OCI-LY7 (cell line): Measurements from ENCODE around the gene CTSH.

Source experiments
- EZH2phosphoT487 ChIP-seq: fragments of 200-600 bp; sonication (generic); IDR thresholded peaks from 2 replicates; pipeline ENCODE4 v1.6.1; 2018; ENCODE audit warnings: low read depth, borderline replicate concordance, mild to moderate bottlenecking, mixed run types, antibody characterized with exemption, low read length, moderate library complexity, mixed read lengths
- TF ChIP-seq, protein P1 (sequence below): fragments of 200-600 bp; sonication (generic); conservative IDR thresholded peaks from 2 replicates; pipeline ENCODE4 v1.5.1; 2014; ENCODE audit warnings: mild to moderate bottlenecking, antibody characterized with exemption, low read length, moderate library complexity, mixed read lengths

DNA sequence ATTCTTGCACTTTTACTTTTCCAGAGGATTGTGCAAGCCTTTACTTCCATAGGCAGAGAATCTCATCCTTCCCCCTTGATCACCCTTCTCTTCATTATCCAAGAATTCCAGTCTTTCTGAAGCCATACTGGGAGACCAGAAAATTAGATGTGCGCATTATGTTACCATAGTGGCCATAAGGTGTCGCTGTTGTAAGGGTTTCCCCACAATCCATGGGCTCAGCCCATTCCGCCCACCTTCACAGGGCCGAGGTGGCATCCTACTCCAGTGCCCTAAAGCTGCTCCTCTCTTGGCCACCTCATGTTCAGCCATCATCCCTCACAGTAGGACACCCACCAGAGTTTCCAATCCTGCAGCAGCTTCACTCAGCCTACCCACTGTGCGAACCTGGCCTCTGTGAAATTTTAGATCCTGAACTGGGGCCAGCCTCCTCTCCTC, 35.0 kb downstream of the CTSH start:
- TF ChIP-seq, protein P1, sequence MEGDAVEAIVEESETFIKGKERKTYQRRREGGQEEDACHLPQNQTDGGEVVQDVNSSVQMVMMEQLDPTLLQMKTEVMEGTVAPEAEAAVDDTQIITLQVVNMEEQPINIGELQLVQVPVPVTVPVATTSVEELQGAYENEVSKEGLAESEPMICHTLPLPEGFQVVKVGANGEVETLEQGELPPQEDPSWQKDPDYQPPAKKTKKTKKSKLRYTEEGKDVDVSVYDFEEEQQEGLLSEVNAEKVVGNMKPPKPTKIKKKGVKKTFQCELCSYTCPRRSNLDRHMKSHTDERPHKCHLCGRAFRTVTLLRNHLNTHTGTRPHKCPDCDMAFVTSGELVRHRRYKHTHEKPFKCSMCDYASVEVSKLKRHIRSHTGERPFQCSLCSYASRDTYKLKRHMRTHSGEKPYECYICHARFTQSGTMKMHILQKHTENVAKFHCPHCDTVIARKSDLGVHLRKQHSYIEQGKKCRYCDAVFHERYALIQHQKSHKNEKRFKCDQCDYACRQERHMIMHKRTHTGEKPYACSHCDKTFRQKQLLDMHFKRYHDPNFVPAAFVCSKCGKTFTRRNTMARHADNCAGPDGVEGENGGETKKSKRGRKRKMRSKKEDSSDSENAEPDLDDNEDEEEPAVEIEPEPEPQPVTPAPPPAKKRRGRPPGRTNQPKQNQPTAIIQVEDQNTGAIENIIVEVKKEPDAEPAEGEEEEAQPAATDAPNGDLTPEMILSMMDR = peak; percentile 93
- no peak for TF ChIP-seq EZH2phosphoT487
